ENCODE data around the gene MAP4K2. TPM values are rescaled to one million over a fixed set of nuclear protein-coding genes. Genes with fewer than 3 reads are reported as not detected.

Gene MAP4K2
- total and polyA plus RNA-seq, 2 of the 8 experiments (the other 6 are each of a cell fraction or from before 2014, with no cell fraction given), result 20.1 to 20.7 TPM

GRCh38 chr11:64754919-64755662 lies 47.9 kb downstream of the MAP4K2 start:
- CTCF ChIA-PET (ENCODE audit: partially characterized antibody), result interaction anchor here (23.6 to 23.7 kb wide), 2 partner anchors 9 to 11 kb away, joined by 376 read pairs; partner anchors contain the start of genes PYGM and RASGRP2
- H4K8ac ChIP-seq (ENCODE audit: extremely low read depth, insufficient read depth, low read length), result peak overlapping the region; percentile 28; the same call in 1 of the 2 replicates
- no peak for TF ChIP-seq JUND (IDR thresholded peaks at IDR 0.05; ENCODE audit: low read length)
- TF ChIP-seq SUZ12 (IDR thresholded peaks at IDR 0.05; ENCODE audit: low read length), result no peak
- TF ChIP-seq, protein P1, sequence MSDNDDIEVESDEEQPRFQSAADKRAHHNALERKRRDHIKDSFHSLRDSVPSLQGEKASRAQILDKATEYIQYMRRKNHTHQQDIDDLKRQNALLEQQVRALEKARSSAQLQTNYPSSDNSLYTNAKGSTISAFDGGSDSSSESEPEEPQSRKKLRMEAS (IDR thresholded peaks at IDR 0.05), result no peak
- TF ChIP-seq TCF12 (IDR thresholded peaks at IDR 0.05; ENCODE audit: low read depth, low read length), result no peak
- no peak for TF ChIP-seq SAP30 (IDR thresholded peaks at IDR 0.05; ENCODE audit: insufficient read depth, insufficient replicate concordance, low read length)
- no peak for TF ChIP-seq NANOG (IDR thresholded peaks at IDR 0.05; ENCODE audit: insufficient read depth, low read depth, low read length, poor library complexity, severe bottlenecking)
- TF ChIP-seq SIX5 (IDR thresholded peaks at IDR 0.05; ENCODE audit: low read depth, low read length), result no peak
- no peak for TF ChIP-seq YY1 (IDR thresholded peaks at IDR 0.05; ENCODE audit: low read depth, low read length)
- no peak for TF ChIP-seq MAFK (IDR thresholded peaks at IDR 0.05; ENCODE audit: low read depth, low read length)
- no peak for TF ChIP-seq POLR2AphosphoS5 (IDR thresholded peaks at IDR 0.05; ENCODE audit: low read depth, low read length)
- no peak for TF ChIP-seq KDM1A (IDR thresholded peaks at IDR 0.05; ENCODE audit: borderline replicate concordance, low read length)
- TF ChIP-seq BRCA1 (IDR thresholded peaks at IDR 0.05; ENCODE audit: low read depth, low read length), result no peak
- TF ChIP-seq TAF1 (IDR thresholded peaks at IDR 0.05; ENCODE audit: low read depth, low read length), result no peak

More at GRCh38 chr11:64754919-64755662, 47.9 kb downstream of the MAP4K2 start:
- Histone ChIP-seq H2BK12ac (ENCODE audit: low read depth, low read length) (no peak overlapping the region), H3K14ac (ENCODE audit: insufficient read length) (no peak overlapping the region), H3K4me2 (ENCODE audit: insufficient read depth in 1 of 2, low read depth in 2 of 2, low read length in 2 of 2) (no peak overlapping the region), H2BK120ac (replicated peaks; ENCODE audit: low read depth, low read length) (no peak overlapping the region), H4K91ac (replicated peaks; ENCODE audit: insufficient read length, low read length) (no peak overlapping the region), H3K79me2 (ENCODE audit: control insufficient read depth in 1 of 2, insufficient read depth in 2 of 2, low read length in 2 of 2) (no peaks in the 10 kb centered on the region), H3K9ac (replicated peaks in 1 of 4; ENCODE audit: extremely low read depth in 1 of 4, low read depth in 3 of 4, low read length in 3 of 4) (no peak overlapping the region), H3K56ac (replicated peaks; ENCODE audit: insufficient read length, low read depth, low read length) (no peak overlapping the region), H3K9me3 (ENCODE audit: insufficient read depth in 2 of 2, low read depth in 1 of 2, low read length in 1 of 2) (no peaks in the 10 kb centered on the region), H4K20me1 (replicated peaks in 1 of 2; ENCODE audit: control insufficient read depth in 1 of 2, insufficient read depth in 2 of 2, low read length in 2 of 2) (no peaks in the 10 kb centered on the region), H3K4me1 (replicated peaks in 1 of 4; ENCODE audit: control insufficient read depth in 3 of 4, insufficient read depth in 4 of 4, low read length in 3 of 4) (peaks cover 0 to 23% (median 14%) of the 10 kb centered on the region in 4 experiments; a peak in 6 of 7 replicates), H3K4ac (replicated peaks; ENCODE audit: insufficient read length, low read depth, low read length) (no peak overlapping the region), H3K27ac (ENCODE audit: low read depth, low read length) (no peak overlapping the region), H3K18ac (ENCODE audit: extremely low read depth, low read length) (no peak overlapping the region), H2BK15ac (ENCODE audit: low read length) (0 out of 2 replicates have a peak overlapping the region, but pooled peaks have one; percentile 67), H2BK20ac (ENCODE audit: low read length) (peak overlapping the region; percentile 37; the same call in 1 of the 2 replicates), H3K23me2 (ENCODE audit: low read depth, low read length) (no peaks in the 10 kb centered on the region), H2AK5ac (ENCODE audit: low read depth, low read length) (no peak overlapping the region), H3K23ac (ENCODE audit: insufficient read length) (no peak overlapping the region), H3K4me3 (ENCODE audit: extremely low read depth in 1 of 4, insufficient read depth in 2 of 4, low read depth in 3 of 4, low read length in 4 of 4) (no peak overlapping the region), H4K5ac (ENCODE audit: insufficient read length, low read depth, low read length) (no peak overlapping the region), H2AFZ (ENCODE audit: low read length) (no peak overlapping the region), H3K27me3 (replicated peaks in 1 of 4; ENCODE audit: control insufficient read depth in 3 of 4, extremely low read depth in 1 of 4, insufficient read depth in 3 of 4, low read length in 3 of 4) (no peaks in the 10 kb centered on the region), H3K79me1 (ENCODE audit: low read depth, low read length) (no peaks in the 10 kb centered on the region), H3K36me3 (ENCODE audit: control insufficient read depth in 2 of 4, insufficient read depth in 4 of 4, low read length in 3 of 4) (no peaks in the 10 kb centered on the region; a peak in 1 of 8 replicates), H2BK5ac (ENCODE audit: low read depth, low read length) (peak overlapping the region; percentile 49; the same call in 1 of the 2 replicates)
- POLR2A ChIA-PET (ENCODE audit: partially characterized antibody), result interaction anchor here (29.2 to 42.9 kb wide), 2 partner anchors 6 to 11 kb away, joined by 1087 read pairs; partner anchors contain the start of genes PYGM, RASGRP2 and SF1
- no peak for DNase-seq (ENCODE audit: low read depth in 1 of 2, low spot score in 2 of 2)
- 88% methylated on average over 20 of the region's 21 CpGs; no CpG with 5 or more reads in 1 of the 2 experiments for WGBS, 2 experiments (ENCODE audit: extremely low coverage in 1 of 2, insufficient coverage in 1 of 2, insufficient read length in 1 of 2, insufficient replicate concordance in 2 of 2, low coverage in 1 of 2, low lambda C conversion rate in 2 of 2, missing lambda C conversion rate in 1 of 2)
- FAIRE-seq, result no peak

Measured in H1 (cell line).